ENCODE measurements around the gene NTRK3.

Gene NTRK3

GRCh38 chr15:87901008-87901407 lies 355.5 kb downstream of the NTRK3 start:
- no peaks in the 10 kb centered on the region for H3K79me2 ChIP-seq (ENCODE audit: insufficient read depth, low read length)
- TF ChIP-seq CTCF (conservative IDR thresholded peaks at IDR 0.05; ENCODE audit: low read length) (no peak), EZH2phosphoT487 (IDR thresholded peaks at IDR 0.05; ENCODE audit: borderline replicate concordance) (no peak)

GRCh38 chr15:87896936-87897335 lies 359.6 kb downstream of the NTRK3 start:
- Histone ChIP-seq H3K9me2 (replicated peaks; ENCODE audit: low read depth, low read length) (no peaks in the 10 kb centered on the region), H3K4me1 (ENCODE audit: insufficient read depth, low read length, poor library complexity, severe bottlenecking) (no peaks in the 10 kb centered on the region), H3K9me3 (ENCODE audit: insufficient read depth, low read depth, low read length) (no peaks in the 10 kb centered on the region), H3K4me3 (ENCODE audit: low read length, poor library complexity, severe bottlenecking) (no peak overlapping the region), H3K36me3 (ENCODE audit: insufficient read depth, low read length) (no peaks in the 10 kb centered on the region), H3K79me2 (ENCODE audit: insufficient read depth, low read length) (no peaks in the 10 kb centered on the region), H4K20me1 (ENCODE audit: insufficient read depth, low read length, poor library complexity, severe bottlenecking) (no peaks in the 10 kb centered on the region), H3K4me2 (ENCODE audit: low read depth, low read length, poor library complexity, severe bottlenecking) (no peak overlapping the region), H3K9ac (ENCODE audit: low read depth, low read length, poor library complexity, severe bottlenecking) (no peak overlapping the region), H3F3A (ENCODE audit: low read depth) (no peaks in the 10 kb centered on the region), H2AFZ (ENCODE audit: low read length) (no peak overlapping the region), H3K27me3 (ENCODE audit: insufficient read depth, low read length, poor library complexity, severe bottlenecking) (no peaks in the 10 kb centered on the region)
- no peak for TF ChIP-seq EZH2phosphoT487 (IDR thresholded peaks at IDR 0.05; ENCODE audit: borderline replicate concordance)
- no peak for TF ChIP-seq CTCF (conservative IDR thresholded peaks at IDR 0.05; ENCODE audit: low read length)

More at GRCh38 chr15:87901008-87901407, 355.5 kb downstream of the NTRK3 start:
- no peaks in the 10 kb centered on the region for H4K20me1 ChIP-seq (ENCODE audit: insufficient read depth, low read length, poor library complexity, severe bottlenecking)
- H3K4me3 ChIP-seq (ENCODE audit: low read length, poor library complexity, severe bottlenecking), result no peak overlapping the region
- H3K9ac ChIP-seq (ENCODE audit: low read depth, low read length, poor library complexity, severe bottlenecking), result no peak overlapping the region
- H3K9me3 ChIP-seq (ENCODE audit: insufficient read depth, low read depth, low read length), result no peaks in the 10 kb centered on the region
- H3K27me3 ChIP-seq (ENCODE audit: insufficient read depth, low read length, poor library complexity, severe bottlenecking), result no peaks in the 10 kb centered on the region
- H3K4me1 ChIP-seq (ENCODE audit: insufficient read depth, low read length, poor library complexity, severe bottlenecking), result no peaks in the 10 kb centered on the region
- H3K36me3 ChIP-seq (ENCODE audit: insufficient read depth, low read length), result no peaks in the 10 kb centered on the region
- H2AFZ ChIP-seq (ENCODE audit: low read length), result no peak overlapping the region
- no peaks in the 10 kb centered on the region for H3F3A ChIP-seq (ENCODE audit: low read depth)
- H3K4me2 ChIP-seq (ENCODE audit: low read depth, low read length, poor library complexity, severe bottlenecking), result no peak overlapping the region
- H3K9me2 ChIP-seq (replicated peaks; ENCODE audit: low read depth, low read length), result no peaks in the 10 kb centered on the region

- H3K36me3 ChIP-seq (ENCODE audit: insufficient read depth, low read length), result no peaks in the 10 kb centered on the region
- H3K4me3 ChIP-seq (ENCODE audit: low read length, poor library complexity, severe bottlenecking), result no peak overlapping the region
- no peaks in the 10 kb centered on the region for H3K4me1 ChIP-seq (ENCODE audit: insufficient read depth, low read length, poor library complexity, severe bottlenecking)
- H3K79me2 ChIP-seq (ENCODE audit: insufficient read depth, low read length), result no peaks in the 10 kb centered on the region
- TF ChIP-seq EZH2phosphoT487 (IDR thresholded peaks at IDR 0.05; ENCODE audit: borderline replicate concordance), result no peak
- TF ChIP-seq CTCF (conservative IDR thresholded peaks at IDR 0.05; ENCODE audit: low read length), result no peak
- H3K9ac ChIP-seq (ENCODE audit: low read depth, low read length, poor library complexity, severe bottlenecking), result no peak overlapping the region
- H3K4me2 ChIP-seq (ENCODE audit: low read depth, low read length, poor library complexity, severe bottlenecking), result no peak overlapping the region
- no peaks in the 10 kb centered on the region for H3K9me3 ChIP-seq (ENCODE audit: insufficient read depth, low read depth, low read length)
- H3F3A ChIP-seq (ENCODE audit: low read depth), result no peaks in the 10 kb centered on the region
- no peaks in the 10 kb centered on the region for H4K20me1 ChIP-seq (ENCODE audit: insufficient read depth, low read length, poor library complexity, severe bottlenecking)
- H2AFZ ChIP-seq (ENCODE audit: low read length), result no peak overlapping the region
- H3K9me2 ChIP-seq (replicated peaks; ENCODE audit: low read depth, low read length), result no peaks in the 10 kb centered on the region
- no peaks in the 10 kb centered on the region for H3K27me3 ChIP-seq (ENCODE audit: insufficient read depth, low read length, poor library complexity, severe bottlenecking)
These were observed 369.4 kb downstream of the NTRK3 start for GRCh38 chr15:87887177-87887576.

Data from Loucy (cell line).